T-helper 1 cell treated with Interleukin-12 subunit alpha and Interleukin-12 subunit beta and Interleukin-4 antibody, amounts not matched to agents 30 ng/mL and 1 ng/mL, for 36 hours (primary cell): ENCODE measurements around the gene AKAP13. TPM values are rescaled to one million over a fixed set of nuclear protein-coding genes. Genes with fewer than 3 reads are reported as not detected.
"Not testable (repeated sequence)": the region's sequence is repeated elsewhere in the genome, so short reads cannot be mapped to it uniquely, and the experiment has no call there.

ENCODE experiments used
- intact Hi-C: fragments of 100-400 bp; cut with micrococcal nuclease; formaldehyde crosslinking; loops from one replicate; pipeline ENCODE4 v1.15.1; 2024
- total RNA-seq: library from RNA; stranded (reverse); gene quantifications from 2 replicates; pipeline ENCODE4 v1.2.3, GENCODE V29; 2022

Gene AKAP13
- total RNA-seq, 1 donor from 2014 or later, result 184 TPM

DNA sequence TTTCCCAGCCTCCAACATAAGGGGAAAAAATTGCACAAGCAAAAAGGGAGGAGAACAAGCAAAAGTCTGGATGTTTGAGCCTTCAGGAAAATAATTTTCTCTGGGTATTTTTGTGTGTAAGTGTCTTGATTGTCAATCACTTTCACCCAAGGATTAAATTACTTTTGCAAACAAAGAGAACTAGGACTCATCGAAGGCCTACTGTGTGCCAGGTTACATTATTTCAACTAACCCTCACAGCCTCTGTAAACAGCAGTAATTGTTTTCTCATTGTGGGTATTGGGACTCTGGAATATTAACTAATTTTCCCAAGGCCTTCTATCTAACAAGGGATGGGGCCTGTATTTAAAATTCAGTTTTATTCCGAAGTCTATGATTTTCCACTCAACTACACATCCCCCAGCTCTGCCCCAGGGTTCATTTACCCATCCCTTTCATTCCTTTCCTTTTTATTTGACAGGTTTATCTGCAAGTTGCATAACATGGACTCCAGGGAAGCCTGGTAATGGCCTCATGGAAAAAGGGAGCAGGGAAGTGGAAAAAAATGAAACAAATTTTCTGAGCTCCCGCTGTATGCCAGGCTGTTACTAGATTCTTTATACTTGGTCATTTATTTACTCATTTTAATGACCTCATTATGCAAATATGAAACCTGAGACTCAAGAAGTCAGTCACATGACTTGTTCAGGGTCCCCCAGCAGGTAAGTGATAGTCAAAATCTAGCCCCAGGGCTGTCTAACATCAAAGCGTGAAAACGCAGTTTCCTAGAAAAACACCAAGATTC lies 32.9 kb upstream of the AKAP13 start:
- intact Hi-C loops, result not testable (repeated sequence)

- intact Hi-C loops, result not testable (repeated sequence)
These were observed 32.2 kb upstream of the AKAP13 start for GRCh38 chr15:85348048-85348766.

DNA sequence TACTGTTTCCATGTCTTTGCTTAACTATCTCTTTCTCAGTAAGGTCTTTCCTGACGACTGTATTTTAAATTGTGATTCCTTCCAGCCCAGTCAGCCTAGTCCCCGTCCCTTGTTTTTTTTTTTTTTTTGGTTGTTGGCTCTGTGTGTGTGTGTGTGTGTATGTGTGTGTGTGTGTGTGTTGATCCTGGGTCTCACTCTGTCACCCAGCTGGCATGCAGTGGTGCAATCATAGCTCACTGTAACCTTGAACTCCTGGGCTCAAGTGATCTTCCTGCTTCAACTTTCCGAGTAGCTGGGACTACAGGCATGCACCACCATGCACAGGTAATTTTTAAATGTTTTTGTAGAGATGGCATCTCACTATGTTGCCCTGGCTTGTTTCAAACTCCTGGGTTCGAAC lies 31.3 kb upstream of the AKAP13 start:
- intact Hi-C loops, result not testable (repeated sequence)

DNA sequence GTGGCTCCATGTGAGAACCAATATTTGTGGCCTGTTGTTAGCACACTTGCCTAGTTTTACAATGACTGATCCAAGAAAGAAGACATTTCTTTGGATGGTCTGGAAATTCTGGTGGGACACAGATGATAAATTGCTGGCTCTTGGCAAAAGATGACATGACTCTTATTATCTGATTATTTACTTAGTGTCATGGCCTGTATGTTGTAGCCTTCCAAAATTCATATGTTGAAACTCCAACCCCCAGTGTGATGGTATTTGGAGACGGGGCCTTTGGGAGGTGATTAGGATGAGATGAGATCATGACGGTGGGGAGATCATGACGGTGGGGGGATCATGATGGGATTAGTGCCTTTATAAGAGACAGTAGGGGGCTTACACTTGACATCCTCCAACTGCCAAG lies 30.0 kb upstream of the AKAP13 start:
- intact Hi-C loops, result no loop called here

GRCh38 chr15:85351501-85351900 lies 28.9 kb upstream of the AKAP13 start:
- intact Hi-C loops, result not testable (repeated sequence)

DNA sequence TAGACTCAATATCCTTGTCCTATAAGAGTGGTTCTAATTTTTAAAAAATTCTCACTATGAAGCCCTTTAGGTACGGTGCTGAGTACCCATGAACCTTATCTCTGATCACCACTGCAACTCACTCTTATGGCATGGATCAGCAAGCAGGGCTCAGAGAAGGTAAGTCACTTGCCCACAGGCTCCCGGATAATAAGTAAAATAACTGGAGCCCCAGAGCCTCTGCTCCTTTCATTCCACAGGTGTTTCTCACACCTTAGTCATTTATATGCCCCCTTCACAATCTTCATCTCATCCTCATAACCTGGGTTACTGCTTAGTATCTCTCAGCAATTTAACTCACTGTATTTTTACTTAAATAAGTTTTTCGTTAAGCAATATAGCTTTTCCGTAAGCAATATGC lies 28.4 kb upstream of the AKAP13 start:
- intact Hi-C loops, result no loop called here

DNA sequence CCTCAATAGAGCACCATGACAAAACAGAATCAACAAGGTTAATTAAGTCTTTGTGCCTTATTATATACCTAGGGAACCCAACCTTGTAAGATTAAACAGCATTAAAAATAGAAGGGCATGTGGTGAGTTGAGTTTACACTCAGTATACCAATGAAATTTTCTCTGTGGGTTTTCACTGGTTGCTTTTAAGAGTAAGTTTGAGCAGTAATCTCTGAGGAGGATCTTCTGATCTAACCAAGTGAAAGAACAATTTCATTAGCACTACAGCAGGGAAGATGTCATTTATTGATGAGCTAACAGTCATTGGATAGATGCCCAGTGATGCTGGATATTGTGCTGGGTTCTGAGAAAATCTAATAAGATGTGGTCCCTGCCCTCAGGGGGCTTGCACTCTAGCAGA lies 26.9 kb upstream of the AKAP13 start:
- intact Hi-C loops, result no loop called here

DNA sequence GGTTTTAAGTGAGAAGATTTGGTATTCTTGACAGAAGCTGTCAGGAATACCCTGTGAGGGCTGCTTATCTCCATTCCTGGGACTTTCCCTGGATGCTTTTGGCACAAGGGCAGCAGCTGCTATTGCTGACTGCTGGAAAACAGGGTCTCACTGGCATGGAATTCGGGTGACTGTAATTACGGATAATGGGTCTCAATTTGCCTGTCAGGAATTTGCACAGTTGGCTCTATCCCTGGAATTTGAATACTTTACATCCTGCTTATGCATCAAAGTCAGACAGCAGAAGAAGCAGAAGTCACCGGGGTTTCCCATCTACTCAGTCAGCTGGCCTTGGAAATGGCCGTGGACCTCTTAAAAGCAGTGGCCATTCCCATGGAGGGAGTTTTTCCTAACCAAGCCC lies 25.9 kb upstream of the AKAP13 start:
- intact Hi-C loops, result no loop called here

DNA sequence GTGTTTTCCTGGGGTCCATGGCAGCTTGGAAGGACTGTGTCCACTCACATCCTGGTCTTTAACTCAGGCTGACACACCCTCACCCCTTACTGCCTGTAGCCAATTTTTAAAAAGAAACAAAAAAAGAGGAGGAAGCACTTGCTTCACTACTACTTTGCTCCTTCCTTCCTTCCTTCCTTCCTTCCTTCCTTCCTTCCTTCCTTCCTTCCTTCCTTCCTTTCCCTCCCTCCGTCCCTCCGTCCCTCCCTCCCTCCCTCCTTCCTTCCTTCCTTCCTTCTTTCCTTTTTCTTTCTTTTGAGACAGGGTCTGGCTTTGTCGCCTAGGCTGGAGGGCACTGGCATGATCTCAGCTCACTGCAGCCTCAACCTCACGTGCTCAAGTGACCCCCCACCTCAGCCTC lies 25.5 kb upstream of the AKAP13 start:
- intact Hi-C loops, result no loop called here

DNA sequence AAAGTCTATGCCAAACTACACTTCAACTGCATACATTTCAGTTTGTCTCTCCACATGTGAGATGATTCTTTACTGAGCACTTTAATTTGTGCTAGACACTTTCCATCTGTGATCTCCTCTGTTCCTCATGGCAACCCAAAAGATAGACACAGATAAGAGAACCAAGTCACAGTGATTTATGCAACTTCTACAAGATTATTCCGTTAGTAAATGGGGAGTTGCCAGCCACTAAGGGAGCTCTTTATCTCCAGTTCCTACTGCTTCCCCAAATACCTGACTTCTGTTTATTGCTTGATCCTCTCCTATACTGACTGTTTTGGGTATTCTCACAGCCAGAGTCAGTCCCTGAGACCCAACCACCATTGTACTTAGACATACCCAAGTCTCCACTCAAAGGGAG lies 24.1 kb upstream of the AKAP13 start:
- intact Hi-C loops, result no loop called here

DNA sequence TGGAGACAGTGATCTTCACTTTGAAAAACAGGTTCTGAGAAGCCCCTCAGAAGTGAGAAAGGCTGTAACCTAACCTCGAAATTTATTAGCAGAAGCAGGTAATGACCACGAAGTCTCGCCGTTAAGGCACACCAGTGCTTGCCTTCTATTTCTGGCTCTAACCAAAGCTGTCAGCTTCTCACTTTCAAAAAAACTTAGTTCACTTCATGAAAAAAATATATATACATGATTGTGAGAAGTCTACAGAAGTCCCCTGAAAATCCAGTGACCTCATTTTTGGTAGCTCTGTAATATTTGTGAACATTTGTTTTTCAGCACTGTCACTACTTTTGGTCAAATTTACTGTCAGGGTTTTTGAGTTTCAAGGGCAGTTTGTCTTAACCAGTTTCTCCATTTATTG lies 19.1 kb upstream of the AKAP13 start:
- intact Hi-C loops, result no loop called here

DNA sequence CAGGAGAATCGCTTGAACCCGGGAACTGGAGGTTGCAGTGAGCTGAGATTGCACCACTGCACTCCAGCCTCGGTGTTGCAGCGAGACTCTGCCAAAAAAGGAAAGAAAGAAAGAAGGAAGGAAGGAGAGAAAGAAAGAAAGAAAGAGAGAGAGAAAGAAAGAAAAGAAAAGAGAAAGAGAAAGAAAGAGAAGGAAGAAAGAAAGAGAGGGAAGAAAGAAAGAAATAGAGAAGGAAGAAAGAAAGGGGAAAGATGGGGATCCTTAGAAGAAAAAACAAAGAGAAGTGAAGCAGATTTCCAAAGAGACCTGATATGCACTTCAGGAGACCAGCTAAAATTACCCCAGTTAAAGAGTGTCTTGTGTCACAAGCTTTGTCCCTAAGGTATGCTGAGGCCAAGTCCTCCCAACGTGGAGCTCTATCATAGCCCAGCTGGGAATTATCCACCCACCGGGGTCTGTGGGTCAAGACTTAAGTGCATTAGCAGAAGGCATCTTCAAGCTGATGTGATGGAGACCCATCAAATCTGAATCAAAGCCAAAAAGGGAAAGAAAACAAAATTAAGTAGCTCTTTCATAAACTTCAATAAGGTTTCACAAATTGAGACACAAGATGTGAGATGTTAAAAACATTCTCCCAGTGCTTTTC lies 17.8 kb upstream of the AKAP13 start:
- intact Hi-C loops, result no loop called here

GRCh38 chr15:85365980-85366379 lies 14.4 kb upstream of the AKAP13 start:
- intact Hi-C loops, result no loop called here

GRCh38 chr15:85367741-85368140 lies 12.7 kb upstream of the AKAP13 start:
- intact Hi-C loops, result no loop called here

- intact Hi-C loops, result loop anchor here (5.0 kb wide), 2 partner anchors 107 to 167 kb away; no protein-coding TSS in a partner anchor
These were observed 5.6 kb upstream of the AKAP13 start for GRCh38 chr15:85374831-85375230.

DNA sequence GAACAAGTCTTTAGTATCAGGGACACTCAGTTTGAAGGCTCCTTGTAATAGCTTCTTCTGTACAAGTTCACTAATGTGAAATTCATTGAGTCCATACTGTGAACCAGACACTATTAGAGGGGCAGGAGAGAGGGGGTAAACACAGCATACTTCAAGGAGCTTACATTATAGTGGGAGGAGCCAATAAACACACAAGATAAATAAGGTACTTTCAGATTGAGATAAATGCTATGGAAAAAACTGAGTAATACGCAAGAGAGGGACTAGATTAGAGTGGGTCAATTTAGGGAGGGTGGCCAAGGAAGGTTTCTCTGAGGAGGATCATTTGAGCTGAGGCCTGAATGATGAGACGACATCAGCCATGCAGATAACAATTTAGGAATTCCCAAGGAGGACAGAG lies 3.1 kb upstream of the AKAP13 start:
- intact Hi-C loops, result loop anchor here (5.0 kb wide), 2 partner anchors 105 to 165 kb away; no protein-coding TSS in a partner anchor

- intact Hi-C loops, result loop anchor here (5.0 kb wide), 2 partner anchors 104 to 164 kb away; no protein-coding TSS in a partner anchor
These were observed 2.4 kb upstream of the AKAP13 start for GRCh38 chr15:85377986-85378385.

DNA sequence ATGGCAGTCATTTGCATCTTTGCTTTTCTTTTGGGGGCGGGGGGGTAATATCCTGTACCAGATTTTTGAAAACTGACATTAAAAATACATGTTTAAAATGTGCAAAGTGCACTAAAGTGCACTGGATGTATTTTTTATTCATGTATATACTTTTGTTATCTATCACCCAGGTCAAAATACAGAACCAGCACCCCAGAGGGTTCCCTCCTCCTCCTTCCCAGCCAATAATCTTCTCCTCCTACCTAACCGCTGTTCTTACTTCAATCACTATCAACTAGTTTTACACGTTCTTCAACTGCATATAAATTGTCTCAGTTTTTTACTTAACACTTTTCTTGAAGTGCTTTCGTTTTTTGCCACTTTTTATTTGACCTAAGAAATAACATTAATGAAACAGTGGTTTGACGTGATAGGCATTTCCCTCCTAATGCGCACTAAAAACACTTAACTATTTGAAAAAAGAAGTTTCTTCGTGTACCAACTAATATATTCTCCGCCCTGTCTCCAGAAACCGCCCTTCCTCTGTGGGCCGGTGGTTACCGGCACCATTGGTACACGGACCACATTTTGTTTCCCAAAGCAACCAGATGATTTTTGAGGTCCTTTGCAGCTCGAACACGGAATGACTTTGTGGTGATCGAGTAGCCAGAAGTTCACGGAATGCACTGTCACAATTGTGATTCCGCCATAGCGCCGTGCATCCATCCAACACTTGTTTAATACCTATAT lies 836 bp upstream of the AKAP13 start:
- intact Hi-C loops, result loop anchor here (1.0 to 5.0 kb wide), 9 partner anchors 21 to 324 kb away; no protein-coding TSS in a partner anchor

DNA sequence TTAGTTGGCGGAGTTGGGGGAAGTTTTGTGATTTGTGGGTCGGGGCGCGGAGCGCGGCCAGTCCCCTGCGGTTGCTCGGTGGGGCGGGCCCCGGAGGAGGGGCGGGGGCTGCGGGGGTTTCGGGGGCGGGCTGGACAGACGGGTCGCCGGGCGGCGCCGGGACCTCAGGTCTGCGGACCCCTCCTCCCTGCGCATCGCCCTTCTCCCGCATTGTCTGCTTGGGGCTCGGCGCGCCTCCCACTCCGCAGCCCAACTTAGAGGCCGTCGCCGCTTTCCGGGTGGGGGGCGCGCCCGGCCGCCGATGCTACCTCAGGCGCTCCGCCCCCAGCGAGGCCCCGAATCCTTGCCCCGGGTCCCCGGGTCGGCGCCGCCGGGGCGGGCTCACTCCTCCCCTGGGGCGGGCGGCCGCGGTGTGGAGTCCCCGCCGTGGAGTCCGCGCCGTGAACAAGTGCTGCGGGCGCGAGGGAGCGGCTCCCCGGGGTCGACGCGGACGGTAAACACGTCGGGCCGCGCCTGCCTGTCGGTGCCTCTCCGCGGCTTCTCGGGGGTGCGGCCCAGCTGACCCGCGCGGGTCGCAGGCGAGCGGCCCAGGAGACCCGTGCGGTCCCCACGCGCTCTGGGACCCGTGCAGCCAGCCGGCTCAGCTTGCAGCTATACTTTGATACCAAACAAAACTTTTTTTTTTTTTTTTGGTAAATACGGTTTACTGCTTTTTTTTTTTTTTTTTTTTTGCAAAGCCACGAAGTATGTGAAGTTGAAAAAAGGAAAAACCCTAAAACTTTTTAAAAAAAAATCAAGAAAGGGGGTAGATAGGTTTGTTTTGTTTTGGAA lies 624 bp downstream of the AKAP13 start:
- intact Hi-C loops, result loop anchor here (1.0 kb wide), 7 partner anchors 23 to 322 kb away; no protein-coding TSS in a partner anchor
